HepG2 (cell line): ENCODE measurements around the gene STX5. TPM values are rescaled to one million over a fixed set of nuclear protein-coding genes. Genes with fewer than 3 reads are reported as not detected.
A peak's percentile ranks its signal among the peaks of the same experiment; 100 is the strongest.

Experiments
- KDM2A ChIP-seq: sonication (generic); formaldehyde crosslinking; IDR thresholded peaks from 2 replicates; pipeline ENCODE4 v1.4.0; 2020; ENCODE audit warnings: low read depth, missing genetic modification reagents, borderline replicate concordance
- MTF2 ChIP-seq: sonication (generic); formaldehyde crosslinking; IDR thresholded peaks from 2 replicates; pipeline ENCODE4 v1.5.0; 2020; ENCODE audit warnings: missing genetic modification reagents, borderline replicate concordance
- NR2F1 ChIP-seq, 2 experiments: fragments of 450-650 bp in 1 of 2; formaldehyde crosslinking in 1 of 2; IDR thresholded peaks; 2 replicates each; pipeline versions ENCODE4 v1.5.0 to v1.6.1; 2016 to 2020; ENCODE audit warnings: mild to moderate bottlenecking in 1 of 2, missing compliant biosample characterization in 1 of 2, missing genetic modification reagents in 1 of 2, moderate library complexity in 1 of 2
- NRL ChIP-seq: sonication (generic); formaldehyde crosslinking; IDR thresholded peaks from 2 replicates; pipeline ENCODE4 v1.5.0; 2020; ENCODE audit warnings: missing genetic modification reagents, mild to moderate bottlenecking, moderate library complexity, borderline replicate concordance
- SNAPC2 ChIP-seq: sonication (generic); formaldehyde crosslinking; IDR thresholded peaks from 2 replicates; pipeline ENCODE4 v1.8.1; 2022; ENCODE audit warnings: mild to moderate bottlenecking, missing genetic modification reagents
- ZNF138 ChIP-seq: sonication (generic); formaldehyde crosslinking; IDR thresholded peaks from 2 replicates; pipeline ENCODE4 v1.5.0; 2020; ENCODE audit warnings: mild to moderate bottlenecking, low read depth, missing genetic modification reagents
- ZNF432 ChIP-seq: sonication (generic); formaldehyde crosslinking; IDR thresholded peaks from 2 replicates; pipeline ENCODE4 v1.5.0; 2020; ENCODE audit warnings: missing genetic modification reagents, mild to moderate bottlenecking, borderline replicate concordance
- ZNF530 ChIP-seq: sonication (generic); formaldehyde crosslinking; IDR thresholded peaks from 2 replicates; pipeline ENCODE4 v1.5.0; 2020; ENCODE audit warnings: low read depth, mild to moderate bottlenecking, missing genetic modification reagents
- ZNF605 ChIP-seq: sonication (generic); formaldehyde crosslinking; IDR thresholded peaks from 2 replicates; pipeline ENCODE4 v1.8.0; 2022; ENCODE audit warnings: mild to moderate bottlenecking, missing genetic modification reagents
- ZNF678 ChIP-seq: sonication (generic); formaldehyde crosslinking; IDR thresholded peaks from 2 replicates; pipeline ENCODE4 v1.4.0; 2020; ENCODE audit warnings: mild to moderate bottlenecking, missing genetic modification reagents
- ZNF720 ChIP-seq: sonication (generic); formaldehyde crosslinking; IDR thresholded peaks from 2 replicates; pipeline ENCODE4 v1.4.0; 2020; ENCODE audit warnings: missing genetic modification reagents
- ZNF816 ChIP-seq: sonication (generic); formaldehyde crosslinking; IDR thresholded peaks from 2 replicates; pipeline ENCODE4 v1.8.0; 2022; ENCODE audit warnings: missing genetic modification reagents, mild to moderate bottlenecking, borderline replicate concordance
- polyA plus RNA-seq, 8 experiments: library from polyadenylated mRNA; depleted of rRNA in 3 of 8; stranded (reverse) in 7 of 8; unstranded in 1 of 8; fragments of >200 nt; fragmentation: Illumina TruSeq in 4 of 8; extraction: Trizol in 4 of 8; gene quantifications; 2 replicates each; pipeline versions ENCODE4 v1.2.1 to v1.2.3, GENCODE V29; 2011 to 2016; ENCODE audit warnings: low read depth in 4 of 8, missing spikeins in 1 of 8, mixed read lengths in 1 of 8; ENCODE audit not compliant: insufficient read depth in 1 of 8
- total RNA-seq, 5 experiments: library from RNA; depleted of rRNA; stranded (reverse); fragments of >200 nt; fragmentation: Illumina TruSeq; extraction: Trizol; gene quantifications; 2 replicates each; pipeline ENCODE4 v1.2.3, GENCODE V29; 2016; ENCODE audit warnings: low read depth in 1 of 5
- TF ChIP-seq, protein P1 (sequence below): sonication (generic); formaldehyde crosslinking; IDR thresholded peaks from 2 replicates; pipeline ENCODE4 v1.4.0; 2020; ENCODE audit warnings: missing genetic modification reagents, borderline replicate concordance
- TF ChIP-seq, protein P2 (sequence below): sonication (generic); formaldehyde crosslinking; IDR thresholded peaks from 2 replicates; pipeline ENCODE4 v1.8.0; 2022; ENCODE audit warnings: missing genetic modification reagents, mild to moderate bottlenecking, inconsistent platforms, borderline replicate concordance
- TF ChIP-seq, protein P3 (sequence below): IDR thresholded peaks from 2 replicates; pipeline ENCODE4 v1.6.1; 2016; ENCODE audit warnings: control low read depth
- TF ChIP-seq, protein P4 (sequence below), 2 experiments: fragments of 450-650 bp in 1 of 2; sonication (generic) in 1 of 2; formaldehyde crosslinking; IDR thresholded peaks; 2 replicates each; pipeline versions ENCODE4 v1.5.0 to v1.8.0; 2020 to 2022; ENCODE audit warnings: mild to moderate bottlenecking in 1 of 2, missing genetic modification reagents in 1 of 2
- TF ChIP-seq, protein P5 (sequence below): IDR thresholded peaks from 2 replicates; pipeline ENCODE4 v1.6.1; 2016; ENCODE audit warnings: mild to moderate bottlenecking, missing biosample characterization, missing genetic modification reagents
- TF ChIP-seq, protein P6 (sequence below): sonication (generic); formaldehyde crosslinking; IDR thresholded peaks from 2 replicates; pipeline ENCODE4 v1.4.0; 2020; ENCODE audit warnings: mild to moderate bottlenecking, missing genetic modification reagents

The STX5 gene
- total and polyA plus RNA-seq, 2 of the 13 experiments (the other 11 are each of a cell fraction or from before 2014, with no cell fraction given), result 26.9 to 30.0 TPM

DNA sequence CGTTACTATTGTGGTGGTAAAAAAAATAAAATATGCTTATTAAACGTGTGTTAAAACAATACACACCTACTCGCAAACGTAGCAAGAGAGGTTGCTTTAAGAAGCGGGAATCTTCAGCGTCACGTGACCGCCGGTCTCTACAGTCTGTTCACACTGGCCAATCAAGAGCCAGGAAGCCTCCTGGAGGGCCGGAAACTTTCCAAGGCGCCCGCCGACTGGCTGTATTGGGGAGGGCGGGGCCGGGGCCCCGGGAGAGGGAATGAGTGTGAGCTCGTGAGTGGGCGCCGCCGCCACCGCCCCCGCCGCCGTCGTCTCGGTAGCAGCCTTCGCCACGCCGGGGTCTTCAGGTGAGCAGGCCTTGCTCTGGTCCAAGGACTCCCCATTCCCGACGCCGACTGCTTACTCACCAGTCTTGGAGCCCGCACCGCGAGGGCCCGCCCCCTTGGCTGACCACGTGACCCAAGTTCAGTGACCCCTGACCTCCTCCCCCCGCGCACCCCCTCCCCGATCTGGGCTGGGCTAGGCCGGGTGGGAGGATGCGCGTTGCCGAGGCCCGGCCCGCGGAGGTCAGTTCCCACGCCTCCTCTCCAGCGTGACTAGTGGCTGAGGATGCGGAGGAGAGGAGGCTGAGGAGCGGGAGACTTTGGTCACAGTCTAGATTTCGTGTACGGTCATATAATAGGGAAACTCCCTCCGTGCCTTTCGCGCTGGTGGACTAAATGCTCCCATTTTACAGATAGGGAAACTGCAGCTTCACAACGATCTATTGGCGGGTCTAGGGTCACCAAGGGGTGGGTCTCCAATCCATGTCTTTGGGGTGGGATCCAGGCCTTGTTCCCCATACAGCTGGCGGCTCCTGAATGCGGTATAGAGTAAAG lies 60.5 kb downstream of the STX5 start, which contains the start of gene TAF6L (continued):
- TF ChIP-seq ZNF720 (no peak), KDM2A (CRISPR knock-in tag) (peak; percentile 84), ZNF605 (CRISPR knock-in tag) (no peak; the same call in 1 of the 2 replicates), ZNF678 (CRISPR knock-in tag) (no peak), ZNF530 (CRISPR knock-in tag) (no peak), MTF2 (CRISPR knock-in tag) (no peak), SNAPC2 (CRISPR knock-in tag) (peak; percentile 67; the same call in 1 of the 2 replicates), NRL (CRISPR knock-in tag) (no peak), ZNF138 (CRISPR knock-in tag) (peak; percentile 86; the same call in 1 of the 2 replicates), NR2F1 (CRISPR knock-in tag; IDR thresholded peaks at IDR 0.05) (peak; percentile 96 to 98), ZNF432 (CRISPR knock-in tag) (no peak), ZNF816 (CRISPR knock-in tag) (no peak)
- TF ChIP-seq, protein P1, sequence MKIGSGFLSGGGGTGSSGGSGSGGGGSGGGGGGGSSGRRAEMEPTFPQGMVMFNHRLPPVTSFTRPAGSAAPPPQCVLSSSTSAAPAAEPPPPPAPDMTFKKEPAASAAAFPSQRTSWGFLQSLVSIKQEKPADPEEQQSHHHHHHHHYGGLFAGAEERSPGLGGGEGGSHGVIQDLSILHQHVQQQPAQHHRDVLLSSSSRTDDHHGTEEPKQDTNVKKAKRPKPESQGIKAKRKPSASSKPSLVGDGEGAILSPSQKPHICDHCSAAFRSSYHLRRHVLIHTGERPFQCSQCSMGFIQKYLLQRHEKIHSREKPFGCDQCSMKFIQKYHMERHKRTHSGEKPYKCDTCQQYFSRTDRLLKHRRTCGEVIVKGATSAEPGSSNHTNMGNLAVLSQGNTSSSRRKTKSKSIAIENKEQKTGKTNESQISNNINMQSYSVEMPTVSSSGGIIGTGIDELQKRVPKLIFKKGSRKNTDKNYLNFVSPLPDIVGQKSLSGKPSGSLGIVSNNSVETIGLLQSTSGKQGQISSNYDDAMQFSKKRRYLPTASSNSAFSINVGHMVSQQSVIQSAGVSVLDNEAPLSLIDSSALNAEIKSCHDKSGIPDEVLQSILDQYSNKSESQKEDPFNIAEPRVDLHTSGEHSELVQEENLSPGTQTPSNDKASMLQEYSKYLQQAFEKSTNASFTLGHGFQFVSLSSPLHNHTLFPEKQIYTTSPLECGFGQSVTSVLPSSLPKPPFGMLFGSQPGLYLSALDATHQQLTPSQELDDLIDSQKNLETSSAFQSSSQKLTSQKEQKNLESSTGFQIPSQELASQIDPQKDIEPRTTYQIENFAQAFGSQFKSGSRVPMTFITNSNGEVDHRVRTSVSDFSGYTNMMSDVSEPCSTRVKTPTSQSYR (CRISPR knock-in tag), result no peak
- TF ChIP-seq, protein P2, sequence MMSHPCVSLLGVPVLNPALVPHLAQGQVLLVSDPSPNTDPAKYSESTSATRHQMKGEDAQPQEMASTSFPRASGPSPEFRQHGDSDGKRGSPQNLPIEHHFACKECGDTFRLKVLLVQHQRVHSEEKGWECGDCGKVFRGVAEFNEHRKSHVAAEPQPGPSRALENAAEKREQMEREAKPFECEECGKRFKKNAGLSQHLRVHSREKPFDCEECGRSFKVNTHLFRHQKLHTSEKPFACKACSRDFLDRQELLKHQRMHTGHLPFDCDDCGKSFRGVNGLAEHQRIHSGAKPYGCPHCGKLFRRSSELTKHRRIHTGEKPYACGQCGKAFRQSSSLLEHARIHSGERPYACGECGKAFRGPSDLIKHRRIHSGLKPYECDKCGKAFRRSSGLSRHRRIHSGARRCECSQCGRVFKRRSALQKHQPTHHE (CRISPR knock-in tag), result no peak
- TF ChIP-seq, protein P3, sequence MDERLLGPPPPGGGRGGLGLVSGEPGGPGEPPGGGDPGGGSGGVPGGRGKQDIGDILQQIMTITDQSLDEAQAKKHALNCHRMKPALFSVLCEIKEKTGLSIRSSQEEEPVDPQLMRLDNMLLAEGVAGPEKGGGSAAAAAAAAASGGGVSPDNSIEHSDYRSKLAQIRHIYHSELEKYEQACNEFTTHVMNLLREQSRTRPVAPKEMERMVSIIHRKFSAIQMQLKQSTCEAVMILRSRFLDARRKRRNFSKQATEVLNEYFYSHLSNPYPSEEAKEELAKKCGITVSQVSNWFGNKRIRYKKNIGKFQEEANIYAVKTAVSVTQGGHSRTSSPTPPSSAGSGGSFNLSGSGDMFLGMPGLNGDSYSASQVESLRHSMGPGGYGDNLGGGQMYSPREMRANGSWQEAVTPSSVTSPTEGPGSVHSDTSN (CRISPR knock-in tag), result no peak
- TF ChIP-seq, protein P4, sequence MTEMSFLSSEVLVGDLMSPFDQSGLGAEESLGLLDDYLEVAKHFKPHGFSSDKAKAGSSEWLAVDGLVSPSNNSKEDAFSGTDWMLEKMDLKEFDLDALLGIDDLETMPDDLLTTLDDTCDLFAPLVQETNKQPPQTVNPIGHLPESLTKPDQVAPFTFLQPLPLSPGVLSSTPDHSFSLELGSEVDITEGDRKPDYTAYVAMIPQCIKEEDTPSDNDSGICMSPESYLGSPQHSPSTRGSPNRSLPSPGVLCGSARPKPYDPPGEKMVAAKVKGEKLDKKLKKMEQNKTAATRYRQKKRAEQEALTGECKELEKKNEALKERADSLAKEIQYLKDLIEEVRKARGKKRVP (CRISPR knock-in tag; IDR thresholded peaks at IDR 0.05), result 0 out of 4 replicates have a peak, but pooled peaks of 1 of the 2 experiments have one; percentile 32
- TF ChIP-seq, protein P5, sequence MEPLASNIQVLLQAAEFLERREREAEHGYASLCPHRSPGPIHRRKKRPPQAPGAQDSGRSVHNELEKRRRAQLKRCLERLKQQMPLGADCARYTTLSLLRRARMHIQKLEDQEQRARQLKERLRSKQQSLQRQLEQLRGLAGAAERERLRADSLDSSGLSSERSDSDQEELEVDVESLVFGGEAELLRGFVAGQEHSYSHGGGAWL (CRISPR knock-in tag), result peak; percentile 78
- TF ChIP-seq, protein P6, sequence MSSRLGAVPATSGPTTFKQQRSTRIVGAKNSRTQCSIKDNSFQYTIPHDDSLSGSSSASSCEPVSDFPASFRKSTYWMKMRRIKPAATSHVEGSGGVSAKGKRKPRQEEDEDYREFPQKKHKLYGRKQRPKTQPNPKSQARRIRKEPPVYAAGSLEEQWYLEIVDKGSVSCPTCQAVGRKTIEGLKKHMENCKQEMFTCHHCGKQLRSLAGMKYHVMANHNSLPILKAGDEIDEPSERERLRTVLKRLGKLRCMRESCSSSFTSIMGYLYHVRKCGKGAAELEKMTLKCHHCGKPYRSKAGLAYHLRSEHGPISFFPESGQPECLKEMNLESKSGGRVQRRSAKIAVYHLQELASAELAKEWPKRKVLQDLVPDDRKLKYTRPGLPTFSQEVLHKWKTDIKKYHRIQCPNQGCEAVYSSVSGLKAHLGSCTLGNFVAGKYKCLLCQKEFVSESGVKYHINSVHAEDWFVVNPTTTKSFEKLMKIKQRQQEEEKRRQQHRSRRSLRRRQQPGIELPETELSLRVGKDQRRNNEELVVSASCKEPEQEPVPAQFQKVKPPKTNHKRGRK (CRISPR knock-in tag), result no peak
